Measurements from ENCODE around the gene HFE. TPM values are rescaled to one million over a fixed set of nuclear protein-coding genes. Genes with fewer than 3 reads are reported as not detected.

Gene HFE
- total and polyA plus RNA-seq, 4 donors: 6.3 to 12.7 (median 8.2) TPM

- Histone ChIP-seq H3K36me3 (ENCODE audit: control insufficient read depth in 4 of 4, insufficient read depth in 3 of 4, low read depth in 1 of 4, low read length in 3 of 4) (peaks cover 0 to 4% (median 2%) of the 10 kb centered on the region in 4 donors), H3K4me1 (ENCODE audit: control insufficient read depth in 4 of 4, insufficient read depth in 4 of 4, low read length in 3 of 4) (peaks cover 0 to 45% (median 29%) of the 10 kb centered on the region in 4 donors), H3K27ac (ENCODE audit: low read depth in 1 of 2, low read length in 2 of 2) (peak overlapping the region; percentile 97 to 99), H3K4me3 (ENCODE audit: low read depth in 1 of 3, low read length in 3 of 3) (peak overlapping the region; percentile 58 to 91 (median 61)), H3K27me3 (ENCODE audit: control insufficient read depth in 4 of 4, insufficient read depth in 4 of 4, low read length in 3 of 4) (no peaks in the 10 kb centered on the region), H3K9me3 (ENCODE audit: control insufficient read depth in 4 of 4, low read length in 3 of 4) (no peaks in the 10 kb centered on the region), H3K9ac (ENCODE audit: low read depth in 1 of 2, low read length in 2 of 2) (peak overlapping the region; percentile 15 to 99)
- TF ChIP-seq CTCF (IDR thresholded peaks at IDR 0.05; ENCODE audit: low read depth, low read length, missing input control): no peak
- no peak for TF ChIP-seq FOXA2 (IDR thresholded peaks at IDR 0.05)
- no peak for TF ChIP-seq SP1 (IDR thresholded peaks at IDR 0.05)
- TF ChIP-seq RAD21 (IDR thresholded peaks at IDR 0.05): no peak
- TF ChIP-seq MAX (IDR thresholded peaks at IDR 0.05): no peak
- TF ChIP-seq NR2F2 (IDR thresholded peaks at IDR 0.05): no peak
- TF ChIP-seq REST (IDR thresholded peaks at IDR 0.05): peak; percentile 95
- no peak for TF ChIP-seq ZBTB33 (IDR thresholded peaks at IDR 0.05)
- peak; percentile 13 to 15 for TF ChIP-seq HNF4A (conservative IDR thresholded peaks at IDR 0.05)
- no peak for TF ChIP-seq RXRA (IDR thresholded peaks at IDR 0.05)
- no peak for TF ChIP-seq YY1 (IDR thresholded peaks at IDR 0.05)
- peak in 1 of 2 donors; percentile 38 for TF ChIP-seq JUND (IDR thresholded peaks at IDR 0.05)
- TF ChIP-seq HNF4G (IDR thresholded peaks at IDR 0.05): no peak
- no peak for TF ChIP-seq EGR1 (IDR thresholded peaks at IDR 0.05; ENCODE audit: low read depth in 2 of 2)
- TF ChIP-seq TAF1 (conservative IDR thresholded peaks at IDR 0.05): no peak
- TF ChIP-seq GABPA (IDR thresholded peaks at IDR 0.05 in 1 of 2, conservative IDR thresholded peaks at IDR 0.05 in 1 of 2): no peak
- no peak for TF ChIP-seq ATF3 (IDR thresholded peaks at IDR 0.05)
- peak; percentile 34 for TF ChIP-seq FOXA1 (IDR thresholded peaks at IDR 0.05)
- DNase-seq (ENCODE audit: low spot score): peak; percentile 88
- WGBS: under 1% methylated on average over 16 of the region's 16 CpGs
Measured at GRCh38 chr6:26123675-26123946, 36.4 kb downstream of the HFE start.
